B cell (primary cell): ENCODE data around the gene URM1. TPM values are rescaled to one million over a fixed set of nuclear protein-coding genes. Genes with fewer than 3 reads are reported as not detected.

ENCODE experiments used
- ATAC-seq: fragments of 200-7000 bp; cut with Tn5 transposase; one replicate; pipeline ENCODE4 v1.10.0; 2021; ENCODE audit warnings: low read depth, mild to moderate bottlenecking, moderate number of reproducible peaks, moderate library complexity
- CTCF ChIA-PET: fragments of 350-600 bp; sonication (Branson Sonifier 250); formaldehyde crosslinking; loops from one replicate; lab custom pipeline; 2021; ENCODE audit warnings: antibody characterized with exemption, inconsistent platforms; lab: Charles Lee
- POLR2A ChIA-PET: fragments of 350-600 bp; sonication (Branson Sonifier 250); formaldehyde crosslinking; loops from one replicate; lab custom pipeline; 2021; ENCODE audit warnings: antibody characterized with exemption; lab: Charles Lee
- DNase-seq: peaks from one replicate; pipeline ENCODE4 v3.0.0; 2013
- H2AFZ ChIP-seq: 2 replicates; pipeline ENCODE4 v1.6.1; 2012; ENCODE audit warnings: mild to moderate bottlenecking, low read depth, low read length; ENCODE audit not compliant: insufficient read depth, poor library complexity, severe bottlenecking
- H3K27ac ChIP-seq, 2 donors: 1 replicate in 1 of 2; 2 replicates in 1 of 2; pipeline ENCODE4 v1.5.1; 2012 to 2013; ENCODE audit warnings: low read length in 2 of 2, mild to moderate bottlenecking in 2 of 2, moderate library complexity in 1 of 2
- H3K27me3 ChIP-seq, 4 experiments: fragments of 200-600 bp in 1 of 4; sonication (generic) in 1 of 4; replicated peaks in 1 of 4; 1 replicate in 2 of 4; 2 replicates in 2 of 4; pipeline versions ENCODE4 v1.6.1 to v1.7.0; 2013 to 2016; ENCODE audit warnings: low read length in 3 of 4, mild to moderate bottlenecking in 2 of 4, mixed read lengths in 1 of 4, moderate library complexity in 1 of 4; ENCODE audit not compliant: insufficient read depth in 4 of 4, control insufficient read depth in 3 of 4; ENCODE audit errors: control extremely low read depth in 1 of 4
- H3K36me3 ChIP-seq, 2 experiments: replicated peaks in 1 of 2; 1 replicate in 1 of 2; 2 replicates in 1 of 2; pipeline versions ENCODE4 v1.6.1 to v1.7.1; 2013; ENCODE audit warnings: low read length in 1 of 2; ENCODE audit not compliant: insufficient read depth in 2 of 2, control insufficient read depth in 1 of 2; ENCODE audit errors: control extremely low read depth in 1 of 2, extremely low read depth in 1 of 2
- H3K4me1 ChIP-seq, 2 donors: fragments of 200-600 bp in 1 of 2; sonication (generic) in 1 of 2; 1 replicate in 1 of 2; 2 replicates in 1 of 2; pipeline versions ENCODE4 v1.5.1 to v1.6.1; 2013 to 2017; ENCODE audit warnings: low read length in 2 of 2; ENCODE audit not compliant: control insufficient read depth in 2 of 2, insufficient read depth in 2 of 2
- H3K4me2 ChIP-seq: replicated peaks from 2 replicates; pipeline ENCODE3; 2012; ENCODE audit warnings: mild to moderate bottlenecking, low read depth, low read length; ENCODE audit not compliant: poor library complexity, severe bottlenecking
- H3K4me3 ChIP-seq, 5 experiments: fragments of 200-600 bp in 1 of 5; sonication (generic) in 1 of 5; 1 replicate in 3 of 5; 2 replicates in 2 of 5; pipeline versions ENCODE4 v1.5.1 to v1.7.0; 2011 to 2016; ENCODE audit warnings: low read length in 4 of 5, mild to moderate bottlenecking in 4 of 5, low read depth in 2 of 5, control low read depth in 1 of 5, moderate library complexity in 1 of 5; ENCODE audit not compliant: insufficient read depth in 1 of 5; ENCODE audit errors: control extremely low read depth in 1 of 5, extremely low read depth in 1 of 5
- H3K79me2 ChIP-seq: fragments of 200-600 bp; sonication (generic); one replicate; pipeline ENCODE4 v1.6.0; 2016; ENCODE audit warnings: low read length; ENCODE audit not compliant: control insufficient read depth, insufficient read depth
- H3K9ac ChIP-seq: fragments of 200-600 bp; sonication (generic); 2 replicates; pipeline ENCODE4 v1.6.1; 2017; ENCODE audit warnings: mild to moderate bottlenecking, low read length, moderate library complexity
- H3K9me3 ChIP-seq, 3 donors: one replicate each; pipeline versions ENCODE4 v1.6.1 to v1.7.1; 2013; ENCODE audit warnings: low read length in 2 of 3; ENCODE audit not compliant: control insufficient read depth in 2 of 3, insufficient read depth in 1 of 3; ENCODE audit errors: control extremely low read depth in 1 of 3
- H4K20me1 ChIP-seq: 2 replicates; pipeline ENCODE4 v1.6.0; 2012; ENCODE audit warnings: mild to moderate bottlenecking, low read length; ENCODE audit not compliant: insufficient read depth, control insufficient read depth, poor library complexity, severe bottlenecking
- H3K27ac Mint-ChIP-seq: one replicate; pipeline ENCODE4 v1.8.0; 2021; ENCODE audit warnings: mixed read lengths
- H3K27me3 Mint-ChIP-seq: one replicate; pipeline ENCODE4 v1.8.0; 2021; ENCODE audit warnings: mixed read lengths
- H3K4me1 Mint-ChIP-seq: one replicate; pipeline ENCODE4 v1.8.0; 2021; ENCODE audit warnings: mixed read lengths
- H3K4me3 Mint-ChIP-seq: one replicate; pipeline ENCODE4 v1.8.0; 2021; ENCODE audit warnings: mixed read lengths
- H3K9me3 Mint-ChIP-seq: one replicate; pipeline ENCODE4 v1.8.0; 2022; ENCODE audit warnings: mixed read lengths; ENCODE audit not compliant: insufficient read depth
- CTCF ChIP-seq: fragments of 200-600 bp; IDR thresholded peaks from one replicate; pipeline ENCODE4 v1.8.0; 2022; ENCODE audit warnings: antibody characterized with exemption, mild to moderate bottlenecking
- EZH2 ChIP-seq: IDR thresholded peaks from 2 replicates; pipeline ENCODE4 v1.6.1; 2012; ENCODE audit warnings: borderline replicate concordance, low read depth, mild to moderate bottlenecking, moderate library complexity, low read length; ENCODE audit not compliant: insufficient read depth, poor library complexity, severe bottlenecking
- WGBS: methylation state at CpG from one replicate; pipeline ENCODE4 v1.1.5; 2013; ENCODE audit warnings: missing lambda C conversion rate; ENCODE audit not compliant: insufficient coverage; 5-methylcytosine and 5-hydroxymethylcytosine counted together
- intact Hi-C: fragments of 100-400 bp; cut with micrococcal nuclease; formaldehyde crosslinking; loops from one replicate; pipeline ENCODE4 v1.10.0; 2022
- polyA plus RNA-seq: library from polyadenylated mRNA; depleted of rRNA; stranded (reverse); fragments of >200 nt; gene quantifications from 2 replicates; pipeline ENCODE4 v1.2.3, GENCODE V29; 2012
- total RNA-seq, 2 donors: library from RNA; stranded (reverse); fragments of 120-200 nt in 1 of 2; gene quantifications; 1 replicate in 1 of 2; 2 replicates in 1 of 2; pipeline versions ENCODE4 v1.2.3 to v1.2.4, GENCODE V29; 2013 to 2022

Gene URM1
- total and polyA plus RNA-seq, 2 donors (not counting 1 experiment from before 2014, with no cell fraction given) = 40.3 to 43.8 TPM

GRCh38 chr9:128406848-128407391 is 35.7 kb downstream of the URM1 start:
- Histone ChIP-seq H4K20me1 (no peaks in the 10 kb centered on the region), H3K27ac (no peak overlapping the region), H3K9ac (no peak overlapping the region), H3K4me3 (no peak overlapping the region), H2AFZ (no peak overlapping the region), H3K4me1 (no peaks in the 10 kb centered on the region), H3K79me2 (no peaks in the 10 kb centered on the region), H3K27me3 (peaks cover 0 to 30% (median 3%) of the 10 kb centered on the region in 4 experiments), H3K4me2 (no peak overlapping the region), H3K36me3 (no peaks in the 10 kb centered on the region), H3K9me3 (no peaks in the 10 kb centered on the region)
- ChIA-PET POLR2A (no interaction called here), CTCF (no interaction called here)
- Mint-ChIP-seq H3K9me3 (no peaks in the 10 kb centered on the region), H3K27me3 (peaks cover 32% of the 10 kb centered on the region), H3K4me1 (no peaks in the 10 kb centered on the region), H3K4me3 (no peak overlapping the region), H3K27ac (no peak overlapping the region)
- TF ChIP-seq CTCF = no peak
- no peak for TF ChIP-seq EZH2
- no peak for DNase-seq
- intact Hi-C loops = no loop called here
- no peak for ATAC-seq
- WGBS = 76% methylated on average over 9 of the region's 9 CpGs

GRCh38 chr9:128408963-128409431 is 37.8 kb downstream of the URM1 start:
- H3K4me3 ChIP-seq = no peak overlapping the region
- Mint-ChIP-seq H3K9me3 (no peaks in the 10 kb centered on the region), H3K27me3 (peaks cover 30% of the 10 kb centered on the region), H3K4me1 (no peaks in the 10 kb centered on the region), H3K27ac (no peak overlapping the region), H3K4me3 (no peak overlapping the region)
- H3K4me1 ChIP-seq = no peaks in the 10 kb centered on the region
- H3K4me2 ChIP-seq = no peak overlapping the region
- POLR2A ChIA-PET = no interaction called here
- DNase-seq = no peak
- peaks cover 0 to 4% (median 0%) of the 10 kb centered on the region in 3 donors for H3K9me3 ChIP-seq
- H3K79me2 ChIP-seq = no peaks in the 10 kb centered on the region
- CTCF ChIA-PET = no interaction called here
- TF ChIP-seq CTCF = no peak
- TF ChIP-seq EZH2 = no peak
- intact Hi-C loops = no loop called here
- H3K9ac ChIP-seq = no peak overlapping the region
- H3K36me3 ChIP-seq = no peaks in the 10 kb centered on the region
- ATAC-seq = no peak
- no peaks in the 10 kb centered on the region for H4K20me1 ChIP-seq
- H2AFZ ChIP-seq = no peak overlapping the region
- WGBS = 39% methylated on average over 22 of the region's 26 CpGs
- H3K27me3 ChIP-seq = peaks cover 0 to 41% (median 5%) of the 10 kb centered on the region in 4 experiments
- H3K27ac ChIP-seq = no peak overlapping the region
